Measurements from ENCODE around the gene CEP290.
"Not testable (repeated sequence)": the region's sequence is repeated elsewhere in the genome, so short reads cannot be mapped to it uniquely, and the experiment has no call there.

CEP290 gene

DNA sequence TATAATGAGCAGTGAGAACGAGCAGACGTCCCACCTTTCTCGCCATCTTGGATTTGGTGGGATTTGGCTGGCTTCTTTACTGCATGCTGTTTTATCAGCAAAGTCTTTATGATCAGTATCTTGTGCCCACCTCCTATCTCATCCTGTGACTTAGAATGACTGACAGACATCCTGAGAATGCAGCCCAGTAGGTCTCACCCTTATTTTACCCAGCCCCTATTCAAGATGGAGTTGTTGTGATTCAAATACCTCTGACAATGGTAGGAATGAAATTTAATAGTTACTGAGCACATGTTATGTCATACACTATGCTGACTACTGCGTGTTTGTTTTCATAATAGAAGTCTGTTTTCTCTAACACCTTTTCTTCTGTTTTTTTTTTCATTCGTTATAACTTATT is 2.1 kb upstream of the CEP290 start:
- DNase-seq, result no peak

DNA sequence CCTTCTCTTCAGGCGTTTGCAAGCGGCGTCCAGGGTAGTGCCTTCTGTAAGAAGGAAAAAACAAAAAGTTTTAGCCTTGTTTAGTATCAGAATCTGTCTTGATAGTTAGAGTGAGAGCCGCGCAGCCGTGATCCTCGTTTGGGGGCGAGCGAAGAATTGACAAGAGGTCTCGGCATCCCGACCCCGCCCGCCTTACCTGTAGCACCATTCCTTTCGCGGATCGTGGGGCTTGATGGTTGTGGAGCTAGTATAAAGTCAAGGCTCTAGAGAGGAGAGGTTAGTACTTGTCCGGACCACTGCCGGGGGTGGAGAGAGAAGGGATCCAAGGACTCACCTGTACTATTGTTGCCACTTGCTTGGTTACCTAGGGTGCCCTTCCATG is 713 bp upstream of the CEP290 start:
- DNase-seq, result no peak

DNA sequence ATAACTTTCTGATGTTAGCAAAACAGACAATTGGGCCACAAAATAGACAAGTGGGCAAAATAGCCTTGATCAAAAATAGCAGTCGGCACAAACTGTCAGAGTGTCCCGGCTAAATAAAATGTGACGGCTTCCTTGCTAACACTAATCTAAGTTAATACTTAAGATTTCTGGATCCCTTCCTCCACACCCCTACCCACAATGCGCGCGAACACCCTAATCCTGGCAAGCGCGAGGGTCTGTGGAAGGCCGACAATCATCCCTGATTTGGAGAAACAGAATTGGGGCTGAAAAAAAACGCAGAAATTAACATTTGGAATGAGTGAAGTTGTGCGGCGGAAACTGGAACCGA is 489 bp downstream of the CEP290 start:
- no peak for DNase-seq

DNA sequence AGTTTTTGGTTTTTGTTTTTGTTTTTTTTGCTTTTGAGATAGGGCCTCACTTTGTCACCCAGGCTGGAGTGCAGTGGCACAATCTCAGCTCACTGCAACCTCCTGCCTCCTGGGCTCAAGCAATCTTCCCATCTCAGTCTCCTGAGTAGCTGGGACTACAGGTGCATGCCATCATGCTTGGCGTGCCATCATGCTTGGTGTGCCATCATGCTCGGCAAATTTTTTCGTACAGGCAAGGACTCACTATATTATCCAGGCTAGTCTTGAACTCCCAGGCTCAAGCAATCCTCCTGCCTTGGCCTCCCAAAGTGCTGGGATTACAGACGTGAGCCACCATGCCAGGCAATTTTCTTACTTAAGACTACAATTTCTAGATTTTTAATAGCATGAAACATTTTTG is 2.2 kb downstream of the CEP290 start:
- not testable (repeated sequence) for DNase-seq

DNA sequence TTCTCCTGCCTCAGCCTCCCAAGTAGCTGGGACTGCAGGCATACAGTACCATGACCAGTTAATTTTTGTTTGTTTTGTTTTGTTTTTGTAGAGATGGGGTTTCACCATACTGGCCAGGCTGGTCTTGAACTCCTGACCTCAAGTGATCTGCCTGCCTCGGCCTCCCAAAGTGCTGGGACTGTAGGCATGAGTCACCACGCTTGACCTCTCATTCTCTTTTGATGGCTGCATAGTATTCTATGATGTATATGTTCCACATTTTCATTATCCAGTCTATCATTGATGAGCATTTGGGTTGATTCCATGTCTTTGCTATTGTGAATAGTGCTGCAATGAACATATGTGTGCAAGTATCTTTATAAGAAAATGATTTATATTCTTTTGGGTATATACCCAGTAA is 8.7 kb downstream of the CEP290 start:
- not testable (repeated sequence) for DNase-seq

DNA sequence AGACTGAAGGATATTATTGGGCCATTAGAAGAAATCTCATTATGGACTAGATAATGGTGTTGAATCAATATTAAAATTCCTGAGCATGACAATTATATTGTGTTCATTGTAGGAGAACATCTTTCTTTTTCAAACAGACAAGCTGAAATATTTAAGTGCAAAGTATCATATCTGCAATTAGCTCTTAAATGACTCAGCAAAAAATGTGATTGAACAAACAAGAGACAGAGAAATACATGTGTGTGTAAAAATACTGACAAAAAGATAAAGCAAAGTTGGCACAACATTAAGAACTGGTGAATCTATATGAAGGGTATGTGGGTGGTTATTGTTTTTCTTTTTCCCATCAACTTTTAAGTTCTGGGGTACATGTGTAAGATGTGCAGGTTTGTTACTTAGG is 9.5 kb downstream of the CEP290 start:
- no peak for DNase-seq

DNA sequence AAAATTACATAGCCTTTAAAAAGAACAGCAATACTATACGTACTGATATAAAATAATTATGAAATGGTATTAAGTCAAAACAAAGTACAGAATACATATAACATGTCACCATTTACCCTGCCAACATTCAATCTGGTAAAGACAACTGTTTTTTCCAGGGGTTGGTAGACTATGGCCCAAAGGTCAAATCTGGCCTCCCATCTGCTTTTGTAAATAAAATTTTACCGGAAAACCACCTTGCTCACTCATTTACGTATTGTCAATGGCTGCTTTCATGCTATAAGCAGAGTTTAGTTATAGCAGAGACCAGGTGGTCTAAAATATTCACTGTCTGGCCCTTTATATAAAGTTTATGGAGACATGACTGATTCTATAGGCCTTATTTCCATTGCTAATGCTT is 14.0 kb downstream of the CEP290 start:
- DNase-seq, result no peak

DNA sequence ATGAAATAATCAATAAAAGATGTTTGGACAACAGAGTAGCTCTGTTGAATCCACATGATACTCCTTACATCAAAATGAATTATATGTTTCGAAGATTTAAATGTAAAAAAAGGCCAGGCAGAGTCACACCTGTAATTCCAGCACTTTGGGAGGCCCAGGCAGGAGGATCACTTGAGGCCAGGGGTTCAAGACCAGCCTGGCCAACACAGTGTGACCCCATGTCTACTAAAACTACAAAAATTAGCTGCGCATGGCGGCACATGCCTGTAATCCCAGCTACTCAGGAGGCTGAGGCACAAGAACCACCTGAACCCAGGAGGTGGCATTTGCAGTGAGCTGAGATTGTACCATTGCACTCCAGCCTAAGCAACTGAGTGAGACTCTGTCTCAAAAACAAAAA is 14.8 kb downstream of the CEP290 start:
- DNase-seq, result no peak

DNA sequence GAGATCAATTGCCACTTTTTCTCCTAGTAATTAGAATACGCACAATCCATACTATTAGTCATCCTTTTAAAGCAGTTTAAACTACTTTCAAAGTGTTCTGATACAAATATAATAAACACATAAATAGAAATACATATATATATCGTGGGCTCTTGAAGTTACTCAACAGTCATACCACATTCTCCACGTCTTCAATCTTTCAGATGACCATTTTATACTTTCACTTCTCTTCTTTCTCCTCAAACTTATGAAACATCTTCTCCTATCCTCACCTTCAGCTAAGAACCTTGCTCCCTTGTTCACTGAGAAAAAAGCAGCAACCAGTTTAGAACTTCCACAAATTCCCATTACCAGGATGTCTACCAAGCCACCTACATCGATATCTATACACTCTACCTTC is 19.2 kb downstream of the CEP290 start:
- DNase-seq, result no peak

DNA sequence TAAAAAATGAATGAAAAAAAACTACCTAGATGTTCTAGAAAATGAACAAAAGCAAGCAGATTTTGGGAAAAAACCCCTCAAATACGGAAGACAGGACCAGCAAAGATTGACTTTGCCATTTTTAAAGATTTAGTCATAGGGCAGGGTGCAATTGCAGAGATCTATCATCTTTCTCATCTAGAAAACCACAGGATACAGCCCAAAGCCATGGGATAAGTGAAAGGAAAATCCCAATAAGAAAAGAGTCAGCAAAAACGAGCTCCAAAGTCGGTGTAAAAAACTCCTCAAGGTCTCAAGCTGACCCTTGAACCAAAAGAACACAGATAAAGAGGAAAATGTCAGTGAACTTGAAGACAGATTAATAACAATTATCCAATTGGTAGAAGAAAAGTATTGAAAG is 28.0 kb downstream of the CEP290 start:
- DNase-seq, result no peak

DNA sequence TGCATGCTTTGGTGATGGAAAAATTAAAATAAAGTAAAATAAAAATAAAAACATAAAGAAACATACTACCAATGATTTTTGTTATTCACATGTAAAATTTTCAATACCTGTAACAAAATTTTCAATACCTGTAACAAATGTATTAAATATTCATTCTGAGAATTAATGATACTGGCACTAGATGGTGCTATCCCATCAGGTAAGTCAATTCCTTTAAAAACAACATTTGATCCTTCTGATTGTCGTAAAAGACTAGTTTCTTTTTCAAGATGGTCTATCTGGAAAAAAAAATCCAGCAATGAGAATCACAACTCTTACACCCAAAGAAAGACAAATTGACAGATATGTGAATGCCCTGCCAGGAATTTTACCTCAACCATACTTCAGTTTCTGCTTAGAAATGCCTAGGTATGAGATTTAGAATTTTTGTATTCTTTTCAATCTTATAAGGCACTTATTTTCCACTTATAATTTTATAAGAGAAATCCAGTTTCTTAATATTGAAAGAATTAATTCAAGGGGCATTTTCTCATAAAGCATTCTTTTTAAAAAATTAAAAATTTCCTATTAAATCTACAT is 30.7 kb downstream of the CEP290 start:
- DNase-seq, result no peak

DNA sequence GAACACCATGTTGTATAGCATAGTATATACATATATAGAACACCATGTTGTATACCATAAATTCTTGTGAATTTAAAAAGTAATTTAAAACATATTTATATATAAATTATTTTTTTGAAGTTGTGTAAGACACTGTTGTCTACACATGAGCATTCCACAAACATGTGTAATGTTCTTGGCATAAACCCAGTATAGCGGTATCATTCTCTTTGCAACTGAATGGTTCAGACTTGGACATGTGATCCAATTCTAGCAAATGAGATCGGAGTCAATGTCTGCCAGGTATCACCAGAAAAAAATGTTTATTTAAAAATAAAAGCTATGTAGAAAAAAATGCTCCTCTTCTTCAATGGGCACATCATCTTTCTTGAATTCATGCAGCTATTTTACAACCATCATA is 33.9 kb downstream of the CEP290 start:
- no peak for DNase-seq

DNA sequence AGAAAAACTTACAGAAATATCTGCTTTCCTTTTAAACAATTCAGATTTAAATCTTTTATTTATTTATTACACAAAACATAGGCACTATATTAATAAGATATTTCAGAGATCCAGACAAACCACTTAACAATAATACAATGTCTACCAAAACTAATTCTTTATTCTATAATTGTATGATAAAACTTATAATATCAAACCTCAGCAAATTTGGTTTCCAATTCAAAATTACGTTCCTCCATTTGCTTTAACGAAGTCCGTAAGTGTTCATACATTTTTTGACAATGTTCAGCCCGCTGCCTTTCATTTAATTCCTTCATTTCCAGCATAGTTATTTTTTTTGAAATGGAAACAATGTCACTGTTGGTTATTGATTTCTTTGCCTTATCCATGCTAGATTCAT is 48.3 kb downstream of the CEP290 start:
- no peak for DNase-seq

DNA sequence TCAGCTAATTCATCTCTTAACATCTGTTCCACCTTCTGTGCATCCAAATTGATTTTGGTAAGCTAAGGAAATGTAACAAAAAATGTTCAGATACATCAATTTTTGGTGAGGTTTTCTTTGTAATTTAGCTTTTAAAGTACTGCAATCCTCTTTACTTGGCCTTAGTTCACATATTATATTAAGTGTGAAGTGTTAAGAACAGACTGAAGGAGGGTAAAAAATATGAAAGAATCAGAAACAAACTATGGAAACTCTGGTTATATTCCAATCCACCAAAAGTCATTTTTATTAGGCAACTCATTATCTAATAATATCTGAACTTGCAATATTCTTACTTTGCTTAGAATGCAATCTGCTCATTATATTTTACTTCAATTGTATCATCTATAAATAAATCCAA is 49.1 kb downstream of the CEP290 start:
- DNase-seq, result no peak

DNA sequence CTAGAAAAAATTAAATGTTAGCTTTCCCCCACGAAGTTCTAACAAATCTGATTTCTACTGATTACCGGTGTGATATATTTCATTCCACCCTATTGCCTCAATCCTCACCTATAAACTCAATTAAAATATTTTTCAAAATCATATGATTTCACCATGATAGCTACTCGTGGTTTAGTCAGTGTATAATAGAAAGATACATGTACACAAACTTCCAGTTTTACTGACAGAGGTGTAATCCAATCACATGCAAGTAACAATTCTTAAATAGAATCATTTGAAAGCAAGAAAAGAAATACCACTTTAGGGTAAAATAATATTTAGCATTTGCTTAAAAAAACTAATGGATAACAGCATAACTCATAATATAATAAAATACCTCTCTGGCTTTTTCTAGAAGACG is 57.7 kb downstream of the CEP290 start:
- DNase-seq, result no peak

DNA sequence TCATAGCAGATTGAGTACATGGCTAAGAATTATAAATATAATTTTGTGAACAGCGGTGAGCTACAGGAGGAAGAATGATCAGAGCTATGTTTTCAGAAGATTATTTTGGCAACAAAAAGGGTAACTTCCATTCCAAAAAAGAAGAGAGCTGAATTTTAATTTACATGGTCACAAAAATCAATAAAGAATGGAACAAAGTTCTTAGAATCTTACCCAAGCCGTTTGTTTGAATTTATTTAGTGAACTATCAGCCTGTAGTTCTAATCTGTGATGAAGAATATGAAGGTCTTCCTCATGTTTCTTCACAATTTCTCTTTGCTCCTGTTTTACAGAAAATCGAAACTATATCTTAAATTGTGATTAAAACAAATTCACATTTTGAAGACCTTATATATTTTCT is 58.3 kb downstream of the CEP290 start:
- DNase-seq, result no peak

DNA sequence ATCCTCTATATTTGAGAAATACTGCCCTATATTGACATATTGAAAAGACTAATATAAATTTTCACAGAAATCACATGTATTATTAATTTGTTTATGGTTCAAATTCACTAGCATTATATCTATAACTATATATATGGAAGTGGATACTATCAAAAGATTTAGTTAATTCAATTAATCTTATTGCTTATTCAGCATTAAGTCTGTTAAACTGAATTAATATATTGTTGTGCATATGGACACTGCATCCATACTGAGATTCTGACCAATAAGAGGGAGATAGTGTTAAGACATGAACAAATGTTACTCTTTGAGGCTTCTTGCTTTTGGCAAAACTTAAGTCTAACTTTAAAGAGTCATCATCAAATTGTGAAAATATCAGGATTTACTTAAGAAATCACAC is 60.6 kb downstream of the CEP290 start:
- no peak for DNase-seq

DNA sequence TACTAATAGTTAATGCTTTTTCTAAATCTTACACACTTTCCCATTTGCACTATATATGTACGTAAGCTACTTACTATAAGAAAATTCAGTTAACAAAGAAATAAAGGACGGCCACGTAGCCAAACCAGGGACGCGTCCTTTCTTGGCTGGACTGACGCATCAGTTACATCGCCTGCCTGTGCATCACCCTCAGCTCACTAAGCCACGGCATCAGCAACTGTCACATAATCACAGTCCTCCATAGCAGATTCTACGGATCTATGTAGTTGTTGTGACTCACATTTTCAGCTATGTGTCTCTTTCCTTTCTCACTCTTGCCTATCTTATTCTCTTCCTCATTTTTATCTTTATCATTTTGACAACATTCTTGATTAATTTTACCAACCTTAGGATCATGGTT is 74.6 kb downstream of the CEP290 start:
- DNase-seq, result no peak

DNA sequence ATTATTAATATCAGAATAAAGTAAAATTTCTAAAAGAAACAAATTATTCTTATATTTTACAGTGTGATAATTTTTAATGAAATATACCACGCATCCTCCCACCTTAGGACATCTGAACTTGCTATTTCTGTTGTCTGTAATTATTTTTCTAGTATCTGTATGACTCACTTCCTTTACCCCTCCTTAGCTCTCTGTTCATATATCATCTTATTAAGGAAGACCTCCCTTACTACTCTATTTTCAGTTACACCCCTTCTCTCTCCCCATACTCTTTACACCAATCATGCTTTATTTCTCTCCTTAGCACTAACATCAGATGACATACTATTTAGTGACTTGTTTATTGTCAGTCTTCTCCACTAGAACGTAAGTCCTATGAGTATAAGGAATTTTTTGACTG is 78.5 kb downstream of the CEP290 start:
- DNase-seq, result no peak

DNA sequence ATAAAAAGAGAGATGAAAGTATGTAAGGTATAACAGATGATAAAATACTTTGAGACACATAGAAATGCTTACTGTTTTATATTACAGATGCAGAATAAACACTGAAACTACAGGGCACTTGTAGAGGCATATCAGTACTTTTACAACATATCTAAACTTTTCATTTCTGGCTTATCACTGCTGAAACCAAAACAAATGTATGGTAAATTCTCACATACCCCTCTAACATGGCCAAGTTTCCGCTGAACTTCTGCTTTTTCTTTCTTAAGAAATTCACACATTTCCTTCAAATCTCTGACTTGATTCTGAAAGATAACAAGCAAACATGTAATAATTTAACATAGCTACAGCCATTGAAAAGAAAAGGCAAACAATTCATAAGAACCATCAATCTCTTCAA is 79.4 kb downstream of the CEP290 start:
- DNase-seq, result no peak

DNA sequence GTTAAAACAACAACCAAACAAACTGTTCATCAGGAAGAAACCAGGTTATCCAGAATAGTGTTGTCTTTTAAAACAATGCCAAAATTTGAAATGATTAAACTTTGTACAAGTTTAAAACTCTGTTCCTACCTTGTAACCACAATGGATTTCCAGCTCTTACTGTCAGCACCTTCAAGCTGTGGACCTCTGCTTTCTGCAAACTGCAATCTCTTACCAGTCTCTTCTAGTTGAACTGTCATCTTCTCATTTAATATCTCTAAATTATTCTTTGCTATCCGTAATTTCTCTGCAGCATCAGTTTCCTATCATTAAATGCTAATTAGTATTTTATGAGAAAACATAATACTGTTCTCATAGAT is 83.2 kb downstream of the CEP290 start:
- DNase-seq, result no peak

DNA sequence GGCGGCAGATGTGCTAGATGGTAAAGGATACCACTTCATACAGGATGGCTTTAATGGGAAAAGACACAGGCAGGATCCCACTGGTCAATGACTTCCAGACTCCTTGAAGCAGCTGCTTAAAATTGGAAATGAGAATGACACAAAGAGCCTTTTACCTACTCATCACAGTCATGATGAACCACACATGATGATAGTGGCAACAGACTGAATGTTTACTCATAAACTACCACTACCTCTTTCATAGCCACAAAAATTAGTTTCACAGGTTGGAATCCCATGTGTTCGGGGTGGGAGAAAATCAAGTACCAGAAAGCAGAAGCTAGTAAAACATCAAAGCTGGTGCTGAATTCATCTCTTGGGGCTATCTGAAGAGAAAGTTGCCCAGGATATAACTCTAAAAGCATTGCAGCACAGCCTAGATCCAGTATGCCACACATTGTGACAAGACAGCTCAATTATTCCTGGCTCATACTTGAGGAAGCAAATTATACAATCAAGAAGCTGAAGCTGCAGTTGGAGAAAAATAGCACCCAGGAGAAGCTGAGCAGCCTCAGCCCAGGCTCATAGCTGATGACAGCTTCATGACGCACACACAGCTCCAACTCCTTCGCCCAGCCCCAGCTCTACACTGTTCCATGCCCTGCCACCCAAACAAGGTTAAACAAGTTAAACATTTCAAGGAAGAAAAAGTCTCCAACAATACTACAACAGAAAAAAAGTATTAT is 83.7 kb downstream of the CEP290 start:
- no peak for DNase-seq

DNA sequence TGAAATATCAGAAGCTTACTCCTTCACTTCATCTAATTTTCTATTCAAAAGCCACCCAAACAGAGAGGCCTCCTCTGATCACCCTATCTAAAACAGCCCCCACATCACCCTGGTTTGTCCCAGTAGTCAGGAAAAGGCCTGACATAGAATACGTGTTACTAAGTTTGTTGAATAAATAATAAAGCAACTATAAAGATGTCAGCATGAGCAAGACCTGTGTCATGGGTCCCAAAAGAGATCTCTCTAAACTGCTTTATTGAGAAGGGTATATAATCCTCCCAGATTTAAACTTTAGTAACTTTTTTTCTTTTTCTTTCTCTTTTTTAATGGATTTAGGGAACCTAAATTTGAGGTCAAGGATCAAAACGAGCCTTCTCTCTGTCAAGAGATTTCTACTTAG is 85.3 kb downstream of the CEP290 start:
- no peak for DNase-seq

DNA sequence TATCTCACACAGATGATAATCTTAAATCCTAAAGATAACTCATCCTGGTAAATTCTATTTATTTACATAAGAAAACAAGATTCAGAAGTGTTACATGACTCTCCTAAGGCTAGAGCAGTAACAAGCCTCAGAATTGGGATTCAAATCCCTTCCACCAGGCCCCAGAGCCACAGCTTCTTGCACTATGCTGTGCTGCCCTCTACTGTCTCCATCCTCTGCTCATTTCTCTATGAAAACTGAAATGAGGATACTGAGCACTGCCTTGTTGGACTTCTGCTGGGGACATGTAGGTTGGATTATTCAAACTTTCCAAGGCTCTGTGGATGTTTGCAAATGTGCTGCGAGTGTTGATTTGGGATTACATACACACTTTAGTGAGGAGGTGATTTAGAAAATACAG is 89.2 kb downstream of the CEP290 start:
- DNase-seq, result no peak

DNA sequence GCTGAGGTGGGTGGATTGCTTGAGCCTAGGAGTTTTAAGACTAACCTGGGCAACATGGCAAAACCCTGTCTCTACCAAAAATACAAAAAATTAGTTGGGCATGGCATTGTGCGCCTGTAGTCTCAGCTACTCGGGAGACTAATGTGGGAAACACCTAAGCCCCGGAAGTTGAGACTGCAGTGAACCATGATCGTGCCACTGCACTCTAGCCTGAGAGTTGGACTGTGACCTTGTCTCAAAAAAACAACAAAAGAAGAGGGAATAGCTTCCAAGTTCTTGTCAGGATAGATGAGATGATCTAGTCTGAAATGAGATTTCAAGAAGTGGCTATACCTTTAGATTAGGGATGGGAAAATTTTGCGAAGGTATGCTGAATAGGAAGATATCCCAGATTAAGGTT is 97.9 kb downstream of the CEP290 start:
- no peak for DNase-seq

DNA sequence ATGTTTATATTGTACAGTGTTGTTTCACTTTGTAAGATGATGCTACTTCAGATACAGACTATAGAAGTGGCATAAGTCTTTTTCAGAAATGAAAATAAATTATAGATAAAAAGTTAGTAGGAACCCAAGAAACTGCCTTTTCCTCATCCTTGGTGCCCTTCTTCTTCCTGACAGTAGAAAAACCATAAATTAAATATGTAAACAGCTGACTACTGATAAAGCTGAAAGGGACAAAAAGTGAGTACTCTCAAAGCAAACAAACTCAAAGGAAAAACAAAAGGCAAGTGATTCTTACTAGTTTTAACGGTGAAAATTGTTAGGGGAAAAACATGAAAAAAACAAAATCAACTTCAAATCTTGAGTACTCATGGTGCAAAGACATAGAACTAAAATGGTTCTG is 104.1 kb downstream of the CEP290 start:
- no peak for DNase-seq

Measured in activated CD4-positive, alpha-beta T cell treated with anti-CD3 and anti-CD28 coated beads, Interleukin-2, amount 50 U/mL, for 48 hours (primary cell).